ENCODE results near the gene ADGRV1.

Gene ADGRV1

GRCh38 chr5:91104062-91104448 is 545.5 kb downstream of the ADGRV1 start:
- no peak for DNase-seq (ENCODE audit: low read depth in 2 of 2)

GRCh38 chr5:91106842-91107511 is 548.4 kb downstream of the ADGRV1 start:
- no peak for DNase-seq (ENCODE audit: low read depth in 2 of 2)

GRCh38 chr5:91109634-91110033 is 551.0 kb downstream of the ADGRV1 start:
- DNase-seq (ENCODE audit: low read depth in 2 of 2): no peak

- DNase-seq (ENCODE audit: low read depth in 2 of 2): no peak
These were observed 552.1 kb downstream of the ADGRV1 start for GRCh38 chr5:91110686-91111085.

- DNase-seq (ENCODE audit: low read depth in 2 of 2): no peak
These were observed 553.1 kb downstream of the ADGRV1 start for GRCh38 chr5:91111473-91112238.

- DNase-seq (ENCODE audit: low read depth in 2 of 2): no peak
These were observed 556.1 kb downstream of the ADGRV1 start for GRCh38 chr5:91114658-91115057.

- no peak for DNase-seq (ENCODE audit: low read depth in 2 of 2)
These were observed 559.8 kb downstream of the ADGRV1 start for GRCh38 chr5:91118354-91118753.

GRCh38 chr5:91118796-91119195 is 560.2 kb downstream of the ADGRV1 start:
- no peak for DNase-seq (ENCODE audit: low read depth in 2 of 2)

- DNase-seq (ENCODE audit: low read depth in 2 of 2): no peak
These were observed 560.6 kb downstream of the ADGRV1 start for GRCh38 chr5:91119217-91119616.

- DNase-seq (ENCODE audit: low read depth in 2 of 2): no peak
These were observed 561.6 kb downstream of the ADGRV1 start for GRCh38 chr5:91119981-91120850.

- no peak for DNase-seq (ENCODE audit: low read depth in 2 of 2)
These were observed 562.9 kb downstream of the ADGRV1 start for GRCh38 chr5:91121347-91121993.

GRCh38 chr5:91122651-91123050 is 564.1 kb downstream of the ADGRV1 start:
- no peak for DNase-seq (ENCODE audit: low read depth in 2 of 2)

GRCh38 chr5:91123291-91123690 is 564.7 kb downstream of the ADGRV1 start:
- DNase-seq (ENCODE audit: low read depth in 2 of 2): no peak

- DNase-seq (ENCODE audit: low read depth in 2 of 2): no peak
These were observed 565.3 kb downstream of the ADGRV1 start for GRCh38 chr5:91123901-91124300.

GRCh38 chr5:91125916-91126315 is 567.3 kb downstream of the ADGRV1 start:
- no peak for DNase-seq (ENCODE audit: low read depth in 2 of 2)

GRCh38 chr5:91126448-91126847 is 567.9 kb downstream of the ADGRV1 start:
- DNase-seq (ENCODE audit: low read depth in 2 of 2): no peak

GRCh38 chr5:91126888-91127287 is 568.3 kb downstream of the ADGRV1 start:
- no peak for DNase-seq (ENCODE audit: low read depth in 2 of 2)

GRCh38 chr5:91127456-91128081 is 569.0 kb downstream of the ADGRV1 start:
- no peak for DNase-seq (ENCODE audit: low read depth in 2 of 2)

GRCh38 chr5:91128604-91129003 is 570.0 kb downstream of the ADGRV1 start:
- DNase-seq (ENCODE audit: low read depth in 2 of 2): no peak

- DNase-seq (ENCODE audit: low read depth in 2 of 2): no peak
These were observed 571.2 kb downstream of the ADGRV1 start for GRCh38 chr5:91129748-91130147.

- DNase-seq (ENCODE audit: low read depth in 2 of 2): no peak
These were observed 572.2 kb downstream of the ADGRV1 start for GRCh38 chr5:91130759-91131158.
